A549 (cell line): ENCODE measurements around the gene ATP6V1A. TPM values are rescaled to one million over a fixed set of nuclear protein-coding genes. Genes with fewer than 3 reads are reported as not detected.

ENCODE experiments used
- ATAC-seq, 2 experiments: fragments of 200-7000 bp in 1 of 2; fragments of >200 bp in 1 of 2; cut with Nextera tagmentation in 1 of 2; cut with Tn5 transposase in 1 of 2; 3 replicates each; pipeline versions ENCODE4 v1.8.0 to v1.9.1; 2018 to 2020; ENCODE audit warnings: mild to moderate bottlenecking in 1 of 2, moderate library complexity in 1 of 2
- CTCF ChIA-PET: fragments of 300-600 bp; sonication (Branson Sonifier 250); formaldehyde crosslinking; extraction: SDS; loops from one replicate; lab custom pipeline; 2021; ENCODE audit warnings: antibody characterized with exemption, inconsistent platforms; lab: Yijun Ruan, JAX
- POLR2A ChIA-PET: fragments of 350-600 bp; formaldehyde crosslinking; extraction: SDS; loops from one replicate; lab custom pipeline; 2021; ENCODE audit warnings: antibody characterized with exemption, inconsistent platforms; lab: Yijun Ruan, JAX
- DNase-seq, 2 experiments: peaks; one replicate each; pipeline versions ENCODE4 v3.0.0 to v3.0.0-alpha.2; 2011 to 2016; ENCODE audit warnings: low read depth in 1 of 2, low spot score in 1 of 2
- FAIRE-seq: peaks from 2 replicates; lab custom pipeline; 2011; peaks lifted over from hg19 to GRCh38; lab: Jason Lieb, UNC
- H3K27ac ChIP-seq, 2 experiments: fragments of >200 bp; sonication (Bioruptor Twin); formaldehyde crosslinking; 3 replicates each; pipeline ENCODE4 v1.5.1; 2016 to 2017
- H3K4me1 ChIP-seq: fragments of >200 bp; sonication (Bioruptor Twin); formaldehyde crosslinking; 3 replicates; pipeline ENCODE4 v1.6.1; 2016
- H3K4me2 ChIP-seq: fragments of >200 bp; sonication (Bioruptor Twin); formaldehyde crosslinking; 3 replicates; pipeline ENCODE4 v1.6.1; 2016
- H3K4me3 ChIP-seq: fragments of >200 bp; sonication (Bioruptor Twin); formaldehyde crosslinking; 3 replicates; pipeline ENCODE4 v1.5.1; 2016
- H3K9me3 ChIP-seq: fragments of >200 bp; sonication (Bioruptor Twin); formaldehyde crosslinking; 3 replicates; pipeline ENCODE4 v1.6.1; 2016
- ATOH8 ChIP-seq: fragments of 250-450 bp; sonication (Bioruptor Pico); IDR thresholded peaks from 2 replicates; pipeline ENCODE4 v1.5.0; 2020; ENCODE audit warnings: low read depth, mild to moderate bottlenecking, moderate library complexity
- CHD2 ChIP-seq: fragments of 150-350 bp; IDR thresholded peaks from 2 replicates; pipeline ENCODE4 v1.6.1; 2014; ENCODE audit warnings: low read length; ENCODE audit not compliant: partially characterized antibody
- CTCF ChIP-seq: fragments of >200 bp; sonication (Bioruptor Twin); formaldehyde crosslinking; IDR thresholded peaks from 3 replicates; pipeline ENCODE4 v1.5.1; 2016
- E2F6 ChIP-seq: IDR thresholded peaks from 2 replicates; pipeline ENCODE4 v1.6.1; 2012; ENCODE audit warnings: low read depth, borderline replicate concordance
- GATA3 ChIP-seq: IDR thresholded peaks from 2 replicates; pipeline ENCODE4 v1.6.1; 2012; ENCODE audit warnings: borderline replicate concordance
- MAFK ChIP-seq: fragments of 450-650 bp; IDR thresholded peaks from 2 replicates; pipeline ENCODE4 v1.6.1; 2014; ENCODE audit not compliant: partially characterized antibody
- MYC ChIP-seq: IDR thresholded peaks from 2 replicates; pipeline ENCODE4 v1.6.1; 2012; ENCODE audit warnings: mild to moderate bottlenecking, inconsistent platforms, low read length, improper control_type of control experiment, borderline replicate concordance
- NFE2L2 ChIP-seq: fragments of 150-350 bp; conservative IDR thresholded peaks from 2 replicates; pipeline ENCODE4 v1.6.1; 2014; ENCODE audit warnings: low read length
- NR3C1 ChIP-seq: fragments of >200 bp; sonication (Bioruptor Twin); formaldehyde crosslinking; IDR thresholded peaks from 3 replicates; pipeline ENCODE4 v1.6.1; 2017
- PHF8 ChIP-seq: fragments of 200-600 bp; sonication (generic); IDR thresholded peaks from 2 replicates; pipeline ENCODE4 v1.6.1; 2016; ENCODE audit warnings: low read depth, mild to moderate bottlenecking, antibody characterized with exemption, moderate library complexity, borderline replicate concordance
- POLR2A ChIP-seq: IDR thresholded peaks from 2 replicates; pipeline ENCODE4 v1.6.1; 2012; ENCODE audit warnings: mild to moderate bottlenecking, low read length
- POLR2AphosphoS2 ChIP-seq: conservative IDR thresholded peaks from 2 replicates; pipeline ENCODE4 v1.6.1; 2012; ENCODE audit warnings: low read length, improper control_type of control experiment, inconsistent platforms
- RAD21 ChIP-seq, 2 experiments: fragments of >200 bp in 1 of 2; sonication (Bioruptor Twin) in 1 of 2; formaldehyde crosslinking in 1 of 2; IDR thresholded peaks in 1 of 2; conservative IDR thresholded peaks in 1 of 2; 2 replicates in 1 of 2; 3 replicates in 1 of 2; pipeline ENCODE4 v1.6.1; 2012 to 2018; ENCODE audit warnings: inconsistent platforms in 1 of 2
- RARB ChIP-seq: fragments of 250-450 bp; sonication (Bioruptor Pico); IDR thresholded peaks from 2 replicates; pipeline ENCODE4 v1.8.0; 2021; ENCODE audit warnings: mild to moderate bottlenecking, moderate library complexity
- REST ChIP-seq: fragments of 200-600 bp; sonication (generic); IDR thresholded peaks from 2 replicates; pipeline ENCODE4 v1.6.1; 2016; ENCODE audit warnings: antibody characterized with exemption, mild to moderate bottlenecking, moderate library complexity
- RFX5 ChIP-seq: fragments of 450-650 bp; IDR thresholded peaks from 2 replicates; pipeline ENCODE4 v1.7.1; 2014; ENCODE audit warnings: antibody characterized with exemption, mild to moderate bottlenecking, moderate library complexity
- TFCP2L1 ChIP-seq: fragments of 250-450 bp; sonication (Bioruptor Pico); IDR thresholded peaks from 2 replicates; pipeline ENCODE4 v1.5.0; 2021; ENCODE audit warnings: mild to moderate bottlenecking
- ZSCAN20 ChIP-seq: fragments of 250-450 bp; sonication (Bioruptor Pico); IDR thresholded peaks from 2 replicates; pipeline ENCODE4 v1.8.0; 2022; ENCODE audit warnings: mild to moderate bottlenecking, moderate library complexity
- WGBS: methylation state at CpG from one replicate; pipeline ENCODE4 v1.1.6; 2017; ENCODE audit errors: missing lambda C conversion rate; 5-methylcytosine and 5-hydroxymethylcytosine counted together
- polyA plus RNA-seq, 4 experiments: library from polyadenylated mRNA; depleted of rRNA in 3 of 4; stranded (reverse); fragments of >200 nt; fragmentation: RNase III in 1 of 4; extraction: RNeasy Plus Mini Kit Qiagen cat#74134 plus additional on column Dnase treatment in 1 of 4; gene quantifications; 2 replicates in 3 of 4; 3 replicates in 1 of 4; pipeline ENCODE4 v1.2.3, GENCODE V29; 2011 to 2017

Gene ATP6V1A
- polyA plus RNA-seq, 2 of the 4 experiments (the other 2 are of a cell fraction) = 23.4 to 39.8 TPM

GRCh38 chr3:113698213-113698742 is 48.6 kb upstream of the ATP6V1A start (continued):
- no peak for TF ChIP-seq PHF8
- no peak for TF ChIP-seq ZSCAN20 (CRISPR knock-in tag)
- TF ChIP-seq E2F6 = no peak
- TF ChIP-seq POLR2AphosphoS2 = no peak
- TF ChIP-seq, all 56 proteins: peak for 0

- Histone ChIP-seq H3K9me3 (no peaks in the 10 kb centered on the region), H3K4me1 (peaks cover 19% of the 10 kb centered on the region; the same call in 2 of the 3 replicates), H3K4me2 (peak overlapping the region; percentile 87), H3K27ac (peak overlapping the region; percentile 53 to 71; a peak in 5 of 6 replicates), H3K4me3 (peak overlapping the region; percentile 27; the same call in 2 of the 3 replicates)
- no peak for TF ChIP-seq RFX5
- no peak for TF ChIP-seq POLR2AphosphoS2
- 0 out of 2 replicates have a peak, but pooled peaks have one; percentile 7 for TF ChIP-seq POLR2A
- TF ChIP-seq RARB (CRISPR knock-in tag) = no peak
- FAIRE-seq = no peak
- ATAC-seq = no peak
- 52% methylated on average over 24 of the region's 24 CpGs for WGBS
- CTCF ChIA-PET = interaction anchor here (2.3 kb wide), 1 partner anchor 37 kb away, joined by 7 read pairs; no protein-coding TSS in a partner anchor
- DNase-seq = no peak
- POLR2A ChIA-PET = no interaction called here
Observed at GRCh38 chr3:113698956-113699355, 47.9 kb upstream of the ATP6V1A start.

- no peak overlapping the region for H3K4me3 ChIP-seq
- WGBS = 42% methylated on average over 4 of the region's 4 CpGs
- H3K27ac ChIP-seq = no peak overlapping the region
- H3K4me2 ChIP-seq = no peak overlapping the region
- H3K9me3 ChIP-seq = no peaks in the 10 kb centered on the region
- POLR2A ChIA-PET = no interaction called here
- CTCF ChIA-PET = no interaction called here
- H3K4me1 ChIP-seq = peaks cover 7% of the 10 kb centered on the region; the same call in 2 of the 3 replicates
- TF ChIP-seq RAD21 (conservative IDR thresholded peaks at IDR 0.05 in 1 of 2, IDR thresholded peaks at IDR 0.05 in 1 of 2) (no peak), MYC (no peak), ATOH8 (CRISPR knock-in tag) (no peak)
- TF ChIP-seq, all 56 proteins: peak for 0
- no peak for DNase-seq
- peak; percentile 80 for FAIRE-seq
- no peak for ATAC-seq
Observed at GRCh38 chr3:113707835-113708234, 39.0 kb upstream of the ATP6V1A start.

- H3K4me3 ChIP-seq = no peak overlapping the region
- ATAC-seq (peak in 1 of 2 experiments; percentile 31; a peak in 1 of 6 replicates), FAIRE-seq (no peak), DNase-seq (no peak)
- peaks cover 12% of the 10 kb centered on the region for H3K4me1 ChIP-seq
- H3K4me2 ChIP-seq = no peak overlapping the region
- CTCF ChIA-PET = no interaction called here
- POLR2A ChIA-PET = interaction anchor here (0.6 kb wide), 1 partner anchor 16 kb away, joined by 4 read pairs; the partner anchor contains the start of gene USF3
- TF ChIP-seq CHD2 = no peak
- peak; percentile 51 for TF ChIP-seq MAFK
- no peak overlapping the region for H3K27ac ChIP-seq
- H3K9me3 ChIP-seq = no peaks in the 10 kb centered on the region
- WGBS = 54% methylated on average over 3 of the region's 3 CpGs
Observed at GRCh38 chr3:113712129-113712528, 34.7 kb upstream of the ATP6V1A start.

GRCh38 chr3:113714702-113715101 is 32.1 kb upstream of the ATP6V1A start:
- Histone ChIP-seq H3K4me1 (peaks cover 12% of the 10 kb centered on the region), H3K4me3 (no peak overlapping the region), H3K27ac (no peak overlapping the region), H3K4me2 (no peak overlapping the region), H3K9me3 (no peaks in the 10 kb centered on the region)
- 71% methylated on average over 1 of the region's 1 CpG for WGBS
- ATAC-seq = peak in 1 of 2 experiments; percentile 28; a peak in 2 of 6 replicates
- ChIA-PET CTCF (interaction anchor here (1.1 to 1.5 kb wide), 2 partner anchors 21 to 30 kb away, joined by 3 read pairs; no protein-coding TSS in a partner anchor), POLR2A (no interaction called here)
- FAIRE-seq = no peak
- DNase-seq = no peak
- TF ChIP-seq RAD21 (conservative IDR thresholded peaks at IDR 0.05 in 1 of 2, IDR thresholded peaks at IDR 0.05 in 1 of 2) = no peak
- TF ChIP-seq REST = no peak
- no peak for TF ChIP-seq GATA3
- TF ChIP-seq NFE2L2 = no peak
- TF ChIP-seq E2F6 = no peak
- TF ChIP-seq NR3C1 = no peak
- no peak for TF ChIP-seq CTCF
- TF ChIP-seq MAFK = no peak
- no peak for TF ChIP-seq TFCP2L1 (CRISPR knock-in tag)
